Astrocyte (in vitro differentiated cells and primary cell): Measurements from ENCODE around the gene BTBD6. TPM values are rescaled to one million over a fixed set of nuclear protein-coding genes. Genes with fewer than 3 reads are reported as not detected.

Source experiments
- DNase-seq: peaks from one replicate; pipeline ENCODE4 v3.0.0-alpha.2; 2010; ENCODE audit warnings: low read depth
- FAIRE-seq: peaks from 2 replicates; lab custom pipeline; 2011; peaks lifted over from hg19 to GRCh38; lab: Jason Lieb, UNC
- H2AFZ ChIP-seq: 2 replicates; pipeline ENCODE4 v1.6.0; 2012; ENCODE audit warnings: low read depth, low read length, inconsistent platforms
- H3K27ac ChIP-seq: 2 replicates; pipeline ENCODE4 v1.5.1; 2011; ENCODE audit warnings: low read depth, low read length, inconsistent platforms
- H3K27me3 ChIP-seq: 2 replicates; pipeline ENCODE4 v1.6.0; 2011; ENCODE audit warnings: low read length, inconsistent platforms; ENCODE audit not compliant: insufficient read depth
- H3K36me3 ChIP-seq: 2 replicates; pipeline ENCODE4 v1.5.1; 2011; ENCODE audit warnings: low read length, inconsistent platforms; ENCODE audit not compliant: insufficient read depth
- H3K4me1 ChIP-seq: 2 replicates; pipeline ENCODE4 v1.5.1; 2011; ENCODE audit warnings: low read length, inconsistent platforms; ENCODE audit not compliant: insufficient read depth
- H3K4me2 ChIP-seq: 2 replicates; pipeline ENCODE4 v1.6.0; 2012; ENCODE audit warnings: low read length, inconsistent platforms
- H3K4me3 ChIP-seq: 2 replicates; pipeline ENCODE4 v1.5.1; 2011; ENCODE audit warnings: low read depth, mild to moderate bottlenecking, low read length, inconsistent platforms; ENCODE audit not compliant: insufficient read depth
- H3K79me2 ChIP-seq: 2 replicates; pipeline ENCODE4 v1.6.0; 2012; ENCODE audit warnings: mild to moderate bottlenecking, low read length, inconsistent platforms; ENCODE audit not compliant: insufficient read depth
- H3K9ac ChIP-seq: 2 replicates; pipeline ENCODE4 v1.6.0; 2012; ENCODE audit warnings: mild to moderate bottlenecking, low read length, inconsistent platforms
- H3K9me3 ChIP-seq: 2 replicates; pipeline ENCODE4 v1.5.1; 2012; ENCODE audit warnings: low read depth, mild to moderate bottlenecking, low read length, inconsistent platforms; ENCODE audit not compliant: insufficient read depth
- H4K20me1 ChIP-seq: 2 replicates; pipeline ENCODE4 v1.6.0; 2012; ENCODE audit warnings: low read length, inconsistent platforms; ENCODE audit not compliant: insufficient read depth
- H3K27ac Mint-ChIP-seq: one replicate; pipeline ENCODE4 v1.8.0; 2021; ENCODE audit warnings: mild to moderate bottlenecking, mixed read lengths; ENCODE audit not compliant: unreplicated experiment
- H3K27me3 Mint-ChIP-seq: one replicate; pipeline ENCODE4 v1.8.0; 2021; ENCODE audit warnings: low read depth, mixed read lengths; ENCODE audit not compliant: unreplicated experiment
- H3K36me3 Mint-ChIP-seq: one replicate; pipeline ENCODE4 v1.8.0; 2021; ENCODE audit warnings: low read depth, mixed read lengths; ENCODE audit not compliant: unreplicated experiment
- H3K4me1 Mint-ChIP-seq: one replicate; pipeline ENCODE4 v1.8.0; 2021; ENCODE audit warnings: low read depth, mixed read lengths; ENCODE audit not compliant: unreplicated experiment
- H3K4me3 Mint-ChIP-seq: one replicate; pipeline ENCODE4 v1.8.0; 2021; ENCODE audit warnings: mild to moderate bottlenecking, moderate library complexity, mixed read lengths; ENCODE audit not compliant: unreplicated experiment
- H3K9me3 Mint-ChIP-seq: one replicate; pipeline ENCODE4 v1.8.0; 2021; ENCODE audit warnings: mild to moderate bottlenecking, mixed read lengths; ENCODE audit not compliant: unreplicated experiment
- EZH2 ChIP-seq: IDR thresholded peaks from 2 replicates; pipeline ENCODE4 v1.6.1; 2012; ENCODE audit warnings: mild to moderate bottlenecking, low read length, inconsistent platforms; ENCODE audit not compliant: insufficient read depth
- total RNA-seq: library from RNA; stranded (reverse); gene quantifications from 2 replicates; pipeline ENCODE4 v1.2.1, GENCODE V29; 2021
- TF ChIP-seq, protein P1 (sequence below): IDR thresholded peaks from 2 replicates; pipeline ENCODE4 v1.5.1; 2011; ENCODE audit warnings: low read depth, mild to moderate bottlenecking, inconsistent platforms, low read length, moderate library complexity; ENCODE audit not compliant: insufficient read depth

BTBD6 gene
- total RNA-seq, 1 donor from 2014 or later = 25.1 TPM

DNA sequence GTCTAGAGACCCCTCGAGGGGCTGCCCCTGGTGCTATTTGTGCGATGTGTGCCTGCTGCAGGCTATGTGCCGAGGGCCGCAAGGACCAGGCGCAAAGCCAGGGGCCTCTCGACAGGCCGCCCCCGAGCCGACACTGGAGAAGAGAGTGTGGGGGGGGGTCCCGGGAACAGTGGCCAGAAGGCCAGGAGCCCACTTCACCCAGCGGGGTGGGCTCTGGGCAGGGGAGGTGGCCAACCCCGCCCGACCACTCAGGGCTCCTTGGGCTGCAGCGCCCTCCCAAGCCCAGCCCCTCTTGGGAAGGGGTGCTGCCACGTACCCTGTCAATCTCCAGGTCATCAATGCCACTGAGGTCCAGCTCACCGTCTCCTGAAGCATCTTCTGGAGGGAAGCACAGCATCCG is 28.6 kb upstream of the BTBD6 start:
- Histone ChIP-seq H3K4me3 (no peak overlapping the region), H3K9me3 (no peaks in the 10 kb centered on the region), H3K4me1 (no peaks in the 10 kb centered on the region), H3K79me2 (peaks cover 15% of the 10 kb centered on the region), H3K27me3 (no peaks in the 10 kb centered on the region), H3K36me3 (no peaks in the 10 kb centered on the region), H3K4me2 (no peak overlapping the region), H4K20me1 (peaks cover 35% of the 10 kb centered on the region), H2AFZ (no peak overlapping the region), H3K9ac (no peak overlapping the region), H3K27ac (no peak overlapping the region)
- no peak overlapping the region for H3K27ac Mint-ChIP-seq
- H3K4me3 Mint-ChIP-seq = no peak overlapping the region
- FAIRE-seq (no peak), DNase-seq (no peak)
- no peaks in the 10 kb centered on the region for H3K27me3 Mint-ChIP-seq
- no peaks in the 10 kb centered on the region for H3K9me3 Mint-ChIP-seq
- no peaks in the 10 kb centered on the region for H3K4me1 Mint-ChIP-seq
- H3K36me3 Mint-ChIP-seq = peaks cover 6% of the 10 kb centered on the region
- TF ChIP-seq EZH2 = no peak
- TF ChIP-seq, protein P1, sequence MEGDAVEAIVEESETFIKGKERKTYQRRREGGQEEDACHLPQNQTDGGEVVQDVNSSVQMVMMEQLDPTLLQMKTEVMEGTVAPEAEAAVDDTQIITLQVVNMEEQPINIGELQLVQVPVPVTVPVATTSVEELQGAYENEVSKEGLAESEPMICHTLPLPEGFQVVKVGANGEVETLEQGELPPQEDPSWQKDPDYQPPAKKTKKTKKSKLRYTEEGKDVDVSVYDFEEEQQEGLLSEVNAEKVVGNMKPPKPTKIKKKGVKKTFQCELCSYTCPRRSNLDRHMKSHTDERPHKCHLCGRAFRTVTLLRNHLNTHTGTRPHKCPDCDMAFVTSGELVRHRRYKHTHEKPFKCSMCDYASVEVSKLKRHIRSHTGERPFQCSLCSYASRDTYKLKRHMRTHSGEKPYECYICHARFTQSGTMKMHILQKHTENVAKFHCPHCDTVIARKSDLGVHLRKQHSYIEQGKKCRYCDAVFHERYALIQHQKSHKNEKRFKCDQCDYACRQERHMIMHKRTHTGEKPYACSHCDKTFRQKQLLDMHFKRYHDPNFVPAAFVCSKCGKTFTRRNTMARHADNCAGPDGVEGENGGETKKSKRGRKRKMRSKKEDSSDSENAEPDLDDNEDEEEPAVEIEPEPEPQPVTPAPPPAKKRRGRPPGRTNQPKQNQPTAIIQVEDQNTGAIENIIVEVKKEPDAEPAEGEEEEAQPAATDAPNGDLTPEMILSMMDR = no peak

DNA sequence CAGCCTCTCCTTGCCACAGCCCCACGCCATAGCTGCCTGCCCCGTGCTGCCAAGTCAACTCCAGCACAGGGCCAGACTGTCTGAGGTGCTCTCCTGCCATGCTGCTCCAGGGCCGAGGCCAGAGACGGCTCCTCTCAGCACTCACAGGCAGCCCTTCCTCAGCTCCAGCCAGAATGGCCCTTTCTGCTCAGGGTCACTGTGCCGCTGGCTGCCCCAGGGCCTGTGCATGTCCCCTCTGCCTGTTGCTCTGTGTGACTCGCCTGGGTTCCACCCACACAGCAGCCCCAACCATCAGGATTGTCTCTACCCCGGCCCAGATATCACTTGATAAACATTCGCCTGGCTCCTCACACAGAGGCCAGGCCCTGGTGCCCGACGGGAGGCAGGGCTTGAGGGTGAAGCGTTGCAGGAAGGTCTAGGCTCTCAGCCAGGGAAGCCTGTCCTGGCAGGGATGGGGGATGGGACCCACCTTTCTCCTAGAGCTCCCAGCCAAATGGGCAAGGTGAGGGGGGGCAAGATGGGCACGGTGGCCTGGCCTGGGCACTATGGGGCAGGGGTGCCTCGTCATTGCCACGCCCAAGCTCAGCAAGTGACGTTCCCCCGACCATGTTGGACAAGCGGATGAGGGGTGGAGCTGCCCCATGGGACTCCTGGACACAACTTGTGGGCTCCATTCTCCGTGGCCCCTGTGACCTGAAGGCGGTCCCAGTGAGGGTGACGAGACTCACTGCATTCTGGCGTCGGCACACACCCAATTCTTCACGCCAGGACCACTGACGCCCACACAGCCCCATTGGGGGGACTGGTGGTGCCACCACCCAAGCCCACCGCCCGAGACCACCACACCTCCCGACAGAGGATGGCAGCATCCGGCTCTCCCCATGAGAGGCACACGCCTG is 27.4 kb upstream of the BTBD6 start:
- Histone ChIP-seq H4K20me1 (peaks cover 24% of the 10 kb centered on the region), H3K4me2 (no peak overlapping the region), H3K4me1 (no peaks in the 10 kb centered on the region), H3K27ac (no peak overlapping the region), H2AFZ (no peak overlapping the region), H3K79me2 (peaks cover 5% of the 10 kb centered on the region), H3K4me3 (no peak overlapping the region), H3K36me3 (no peaks in the 10 kb centered on the region), H3K27me3 (no peaks in the 10 kb centered on the region), H3K9me3 (no peaks in the 10 kb centered on the region), H3K9ac (no peak overlapping the region)
- no peaks in the 10 kb centered on the region for H3K27me3 Mint-ChIP-seq
- TF ChIP-seq, protein P1 = no peak
- TF ChIP-seq EZH2 = no peak
- peaks cover 11% of the 10 kb centered on the region for H3K36me3 Mint-ChIP-seq
- H3K27ac Mint-ChIP-seq = no peak overlapping the region
- FAIRE-seq (no peak), DNase-seq (no peak)
- no peak overlapping the region for H3K4me3 Mint-ChIP-seq
- no peaks in the 10 kb centered on the region for H3K9me3 Mint-ChIP-seq
- no peaks in the 10 kb centered on the region for H3K4me1 Mint-ChIP-seq
